Measurements from ENCODE around the gene PI4K2B.

PI4K2B gene

DNA sequence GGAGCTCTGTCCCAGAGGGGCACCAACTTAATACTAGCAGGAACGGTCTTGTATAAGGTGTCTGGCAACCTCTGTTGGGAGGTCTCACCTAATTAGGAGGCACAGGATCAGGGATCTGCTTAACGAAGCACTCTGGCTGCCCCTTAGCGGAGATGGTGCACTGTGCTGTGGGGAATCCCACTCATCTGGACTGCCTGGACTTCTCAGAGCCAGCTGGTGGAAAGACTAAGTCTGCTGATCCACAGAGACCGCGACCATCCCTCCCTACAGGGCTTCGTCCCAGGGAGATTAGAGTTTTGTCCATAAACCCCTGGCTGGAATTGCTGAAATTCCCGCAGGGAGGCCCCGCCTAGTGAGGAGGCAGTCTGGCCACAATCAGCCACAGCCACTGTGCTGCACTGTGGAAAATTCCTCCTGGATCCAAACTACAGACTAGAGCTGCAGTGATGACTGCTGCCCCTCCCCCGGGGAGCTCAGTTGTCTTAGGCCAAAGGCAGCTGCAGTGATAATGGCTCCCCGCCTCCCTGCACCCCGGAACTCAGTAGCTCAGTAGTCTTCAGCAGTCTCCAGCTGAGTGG lies 56.7 kb downstream of the PI4K2B start:
- no peaks in the 10 kb centered on the region for H3K36me3 ChIP-seq (ENCODE audit: control insufficient read depth in 2 of 2, insufficient read depth in 1 of 2, low read length in 2 of 2)
- ChIA-PET CTCF (interaction anchor here (2.3 kb wide), 1 partner anchor 22 kb away, joined by 8 read pairs; the partner anchor contains the start of gene ZCCHC4), POLR2A (no interaction called here)
- H3K4me1 ChIP-seq (ENCODE audit: control insufficient read depth, insufficient read depth, low read length): no peaks in the 10 kb centered on the region
- H3K9me3 ChIP-seq (ENCODE audit: control insufficient read depth, insufficient read depth, low read depth, low read length): no peaks in the 10 kb centered on the region
- TF ChIP-seq ZSCAN30 (tag by site-specific recombination; IDR thresholded peaks at IDR 0.05): no peak
- TF ChIP-seq WT1 (tag by site-specific recombination; IDR thresholded peaks at IDR 0.05): no peak
- TF ChIP-seq ZNF654 (tag by site-specific recombination; IDR thresholded peaks at IDR 0.05; ENCODE audit: low read depth): no peak
- no peak for TF ChIP-seq ZNF621 (tag by site-specific recombination; IDR thresholded peaks at IDR 0.05)
- no peak for TF ChIP-seq ZNF426 (tag by site-specific recombination; IDR thresholded peaks at IDR 0.05)
- no peak for TF ChIP-seq ZNF335 (tag by site-specific recombination; conservative IDR thresholded peaks at IDR 0.05)
- TF ChIP-seq REPIN1 (tag by site-specific recombination; IDR thresholded peaks at IDR 0.05; ENCODE audit: low read depth): no peak
- TF ChIP-seq ZNF776 (tag by site-specific recombination; IDR thresholded peaks at IDR 0.05; ENCODE audit: borderline replicate concordance): no peak
- no peak for TF ChIP-seq ZNF501 (tag by site-specific recombination; IDR thresholded peaks at IDR 0.05)
- no peak for TF ChIP-seq ZNF423 (tag by site-specific recombination; IDR thresholded peaks at IDR 0.05)
- no peak for TF ChIP-seq ZNF223 (tag by site-specific recombination; IDR thresholded peaks at IDR 0.05)
- TF ChIP-seq ZNF2 (tag by site-specific recombination; IDR thresholded peaks at IDR 0.05): no peak
- no peak for TF ChIP-seq ZSCAN23 (tag by site-specific recombination; IDR thresholded peaks at IDR 0.05)
- TF ChIP-seq ZIC2 (tag by site-specific recombination; IDR thresholded peaks at IDR 0.05): no peak
- no peak for TF ChIP-seq YY2 (tag by site-specific recombination; IDR thresholded peaks at IDR 0.05)
- H3K4me3 ChIP-seq (ENCODE audit: low read depth, low read length): no peak overlapping the region
- no peak overlapping the region for H3K27ac ChIP-seq (ENCODE audit: extremely low read depth, low read depth, low read length)

GRCh38 chr4:25291158-25291733 lies 57.4 kb downstream of the PI4K2B start:
- CTCF ChIA-PET: interaction anchor here (0.6 to 4.2 kb wide), 2 partner anchors 21 to 177 kb away, joined by 3 to 21 read pairs; partner anchors contain the start of gene ZCCHC4
- no peak overlapping the region for H3K27ac ChIP-seq (ENCODE audit: extremely low read depth, low read depth, low read length)
- H3K9me3 ChIP-seq (ENCODE audit: control insufficient read depth, insufficient read depth, low read depth, low read length): no peaks in the 10 kb centered on the region
- H3K4me1 ChIP-seq (ENCODE audit: control insufficient read depth, insufficient read depth, low read length): no peaks in the 10 kb centered on the region
- no peak overlapping the region for H3K4me3 ChIP-seq (ENCODE audit: low read depth, low read length)
- no peaks in the 10 kb centered on the region for H3K36me3 ChIP-seq (ENCODE audit: control insufficient read depth in 2 of 2, insufficient read depth in 1 of 2, low read length in 2 of 2)
- POLR2A ChIA-PET: no interaction called here
- TF ChIP-seq ZNF24 (tag by site-specific recombination; IDR thresholded peaks at IDR 0.05): no peak
- TF ChIP-seq ZNF350 (tag by site-specific recombination; IDR thresholded peaks at IDR 0.05): no peak
- no peak for TF ChIP-seq ZBTB1 (tag by site-specific recombination; IDR thresholded peaks at IDR 0.05)
- TF ChIP-seq, protein P1, sequence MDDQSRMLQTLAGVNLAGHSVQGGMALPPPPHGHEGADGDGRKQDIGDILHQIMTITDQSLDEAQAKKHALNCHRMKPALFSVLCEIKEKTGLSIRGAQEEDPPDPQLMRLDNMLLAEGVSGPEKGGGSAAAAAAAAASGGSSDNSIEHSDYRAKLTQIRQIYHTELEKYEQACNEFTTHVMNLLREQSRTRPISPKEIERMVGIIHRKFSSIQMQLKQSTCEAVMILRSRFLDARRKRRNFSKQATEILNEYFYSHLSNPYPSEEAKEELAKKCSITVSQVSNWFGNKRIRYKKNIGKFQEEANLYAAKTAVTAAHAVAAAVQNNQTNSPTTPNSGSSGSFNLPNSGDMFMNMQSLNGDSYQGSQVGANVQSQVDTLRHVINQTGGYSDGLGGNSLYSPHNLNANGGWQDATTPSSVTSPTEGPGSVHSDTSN (CRISPR knock-in tag; IDR thresholded peaks at IDR 0.05): no peak
- TF ChIP-seq HOXD13 (CRISPR knock-in tag; IDR thresholded peaks at IDR 0.05; ENCODE audit: borderline replicate concordance): no peak
- no peak for TF ChIP-seq ZNF37A (tag by site-specific recombination; IDR thresholded peaks at IDR 0.05)
- TF ChIP-seq ZNF658 (tag by site-specific recombination; IDR thresholded peaks at IDR 0.05): no peak
- no peak for TF ChIP-seq ZNF404 (tag by site-specific recombination; IDR thresholded peaks at IDR 0.05)
- no peak for TF ChIP-seq ZNF426 (tag by site-specific recombination; IDR thresholded peaks at IDR 0.05)
- TF ChIP-seq, protein P2, sequence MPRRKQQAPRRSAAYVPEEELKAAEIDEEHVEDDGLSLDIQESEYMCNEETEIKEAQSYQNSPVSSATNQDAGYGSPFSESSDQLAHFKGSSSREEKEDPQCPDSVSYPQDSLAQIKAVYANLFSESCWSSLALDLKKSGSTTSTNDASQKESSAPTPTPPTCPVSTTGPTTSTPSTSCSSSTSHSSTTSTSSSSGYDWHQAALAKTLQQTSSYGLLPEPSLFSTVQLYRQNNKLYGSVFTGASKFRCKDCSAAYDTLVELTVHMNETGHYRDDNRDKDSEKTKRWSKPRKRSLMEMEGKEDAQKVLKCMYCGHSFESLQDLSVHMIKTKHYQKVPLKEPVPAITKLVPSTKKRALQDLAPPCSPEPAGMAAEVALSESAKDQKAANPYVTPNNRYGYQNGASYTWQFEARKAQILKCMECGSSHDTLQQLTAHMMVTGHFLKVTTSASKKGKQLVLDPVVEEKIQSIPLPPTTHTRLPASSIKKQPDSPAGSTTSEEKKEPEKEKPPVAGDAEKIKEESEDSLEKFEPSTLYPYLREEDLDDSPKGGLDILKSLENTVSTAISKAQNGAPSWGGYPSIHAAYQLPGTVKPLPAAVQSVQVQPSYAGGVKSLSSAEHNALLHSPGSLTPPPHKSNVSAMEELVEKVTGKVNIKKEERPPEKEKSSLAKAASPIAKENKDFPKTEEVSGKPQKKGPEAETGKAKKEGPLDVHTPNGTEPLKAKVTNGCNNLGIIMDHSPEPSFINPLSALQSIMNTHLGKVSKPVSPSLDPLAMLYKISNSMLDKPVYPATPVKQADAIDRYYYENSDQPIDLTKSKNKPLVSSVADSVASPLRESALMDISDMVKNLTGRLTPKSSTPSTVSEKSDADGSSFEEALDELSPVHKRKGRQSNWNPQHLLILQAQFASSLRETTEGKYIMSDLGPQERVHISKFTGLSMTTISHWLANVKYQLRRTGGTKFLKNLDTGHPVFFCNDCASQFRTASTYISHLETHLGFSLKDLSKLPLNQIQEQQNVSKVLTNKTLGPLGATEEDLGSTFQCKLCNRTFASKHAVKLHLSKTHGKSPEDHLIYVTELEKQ (tag by site-specific recombination; IDR thresholded peaks at IDR 0.05; ENCODE audit: borderline replicate concordance): no peak
- TF ChIP-seq, protein P3, sequence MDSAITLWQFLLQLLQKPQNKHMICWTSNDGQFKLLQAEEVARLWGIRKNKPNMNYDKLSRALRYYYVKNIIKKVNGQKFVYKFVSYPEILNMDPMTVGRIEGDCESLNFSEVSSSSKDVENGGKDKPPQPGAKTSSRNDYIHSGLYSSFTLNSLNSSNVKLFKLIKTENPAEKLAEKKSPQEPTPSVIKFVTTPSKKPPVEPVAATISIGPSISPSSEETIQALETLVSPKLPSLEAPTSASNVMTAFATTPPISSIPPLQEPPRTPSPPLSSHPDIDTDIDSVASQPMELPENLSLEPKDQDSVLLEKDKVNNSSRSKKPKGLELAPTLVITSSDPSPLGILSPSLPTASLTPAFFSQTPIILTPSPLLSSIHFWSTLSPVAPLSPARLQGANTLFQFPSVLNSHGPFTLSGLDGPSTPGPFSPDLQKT (IDR thresholded peaks at IDR 0.05; ENCODE audit: borderline replicate concordance, low read depth, low read length): no peak
- TF ChIP-seq MEIS1 (CRISPR knock-in tag; IDR thresholded peaks at IDR 0.05; ENCODE audit: borderline replicate concordance): no peak
- no peak for TF ChIP-seq ZNF629 (tag by site-specific recombination; IDR thresholded peaks at IDR 0.05)
- TF ChIP-seq ZNF133 (tag by site-specific recombination; IDR thresholded peaks at IDR 0.05): no peak
- no peak for TF ChIP-seq KLF7 (tag by site-specific recombination; IDR thresholded peaks at IDR 0.05; ENCODE audit: borderline replicate concordance)
- no peak for TF ChIP-seq ZNF624 (tag by site-specific recombination; IDR thresholded peaks at IDR 0.05)

All from HEK293 (cell line).